ELF-1 (cell line): ENCODE measurements around the gene HECW1.
"Not testable (repeated sequence)": the region's sequence is repeated elsewhere in the genome, so short reads cannot be mapped to it uniquely, and the experiment has no call there.

Experiments
- DNase-seq: peaks from one replicate; pipeline ENCODE4 v3.0.0-alpha.2; 2016; ENCODE audit warnings: low read depth, low spot score

Gene HECW1

GRCh38 chr7:43111630-43112458 lies 603 bp upstream of the HECW1 start:
- DNase-seq = no peak

- peak; percentile 81 for DNase-seq
Observed at GRCh38 chr7:43112941-43113621, 634 bp downstream of the HECW1 start.

GRCh38 chr7:43113622-43114457 lies 1.4 kb downstream of the HECW1 start:
- DNase-seq = no peak

GRCh38 chr7:43114458-43114780 lies 2.0 kb downstream of the HECW1 start:
- DNase-seq = no peak

- DNase-seq = no peak
Observed at GRCh38 chr7:43116451-43116850, 4.0 kb downstream of the HECW1 start.

GRCh38 chr7:43117095-43117494 lies 4.6 kb downstream of the HECW1 start:
- DNase-seq = no peak

- no peak for DNase-seq
Observed at GRCh38 chr7:43117861-43118260, 5.4 kb downstream of the HECW1 start.

GRCh38 chr7:43118313-43118712 lies 5.9 kb downstream of the HECW1 start:
- no peak for DNase-seq

GRCh38 chr7:43119371-43120075 lies 7.1 kb downstream of the HECW1 start:
- no peak for DNase-seq

GRCh38 chr7:43121973-43122372 lies 9.5 kb downstream of the HECW1 start:
- no peak for DNase-seq

- no peak for DNase-seq
Observed at GRCh38 chr7:43123457-43123856, 11.0 kb downstream of the HECW1 start.

- no peak for DNase-seq
Observed at GRCh38 chr7:43124388-43124787, 11.9 kb downstream of the HECW1 start.

- no peak for DNase-seq
Observed at GRCh38 chr7:43130347-43130746, 17.9 kb downstream of the HECW1 start.

GRCh38 chr7:43135129-43135528 lies 22.7 kb downstream of the HECW1 start:
- peak; percentile 22 for DNase-seq

- no peak for DNase-seq
Observed at GRCh38 chr7:43136064-43136463, 23.6 kb downstream of the HECW1 start.

- DNase-seq = not testable (repeated sequence)
Observed at GRCh38 chr7:43137121-43137744, 24.8 kb downstream of the HECW1 start.

- DNase-seq = no peak
Observed at GRCh38 chr7:43137811-43138210, 25.4 kb downstream of the HECW1 start.

GRCh38 chr7:43138710-43139109 lies 26.3 kb downstream of the HECW1 start:
- no peak for DNase-seq

GRCh38 chr7:43139137-43139536 lies 26.7 kb downstream of the HECW1 start:
- DNase-seq = no peak

GRCh38 chr7:43140186-43140585 lies 27.7 kb downstream of the HECW1 start:
- DNase-seq = no peak

- DNase-seq = peak; percentile 75
Observed at GRCh38 chr7:43141091-43141490, 28.6 kb downstream of the HECW1 start.
